IPS DF 6.9 (cell line): ENCODE data around the gene HIBADH.

Experiments
- DNase-seq: peaks from one replicate; pipeline ENCODE4 v3.0.0-alpha.2; 2013; ENCODE audit warnings: low read depth, low spot score
- H3K27ac ChIP-seq: one replicate; pipeline ENCODE4 v1.5.1; 2013; ENCODE audit warnings: low read length, control low read depth
- H3K27me3 ChIP-seq: 2 replicates; pipeline ENCODE4 v1.6.1; 2013; ENCODE audit warnings: mild to moderate bottlenecking, low read length; ENCODE audit not compliant: control insufficient read depth, insufficient read depth
- H3K36me3 ChIP-seq: 2 replicates; pipeline ENCODE4 v1.6.1; 2013; ENCODE audit warnings: low read length; ENCODE audit not compliant: control insufficient read depth, insufficient read depth
- H3K4me1 ChIP-seq: 2 replicates; pipeline ENCODE4 v1.6.1; 2013; ENCODE audit warnings: low read length; ENCODE audit not compliant: control insufficient read depth, insufficient read depth
- H3K4me3 ChIP-seq: 2 replicates; pipeline ENCODE4 v1.5.1; 2013; ENCODE audit warnings: mild to moderate bottlenecking, low read length
- H3K9me3 ChIP-seq: 2 replicates; pipeline ENCODE4 v1.6.1; 2013; ENCODE audit warnings: low read length, inconsistent platforms; ENCODE audit not compliant: control insufficient read depth, insufficient read depth
- WGBS: extraction: QIAGEN DNeasy Blood & Tissue Kit; methylation state at CpG from one replicate; pipeline ENCODE4 v1.1.7; 2013; ENCODE audit warnings: mixed read lengths, missing lambda C conversion rate; ENCODE audit not compliant: insufficient read length, insufficient coverage; 5-methylcytosine and 5-hydroxymethylcytosine counted together

Gene HIBADH

GRCh38 chr7:27551803-27552400, 110.8 kb downstream of the HIBADH start:
- H3K36me3 ChIP-seq = no peaks in the 10 kb centered on the region
- no CpG with 5 or more reads among the region's 8 CpGs for WGBS
- H3K4me3 ChIP-seq = no peak overlapping the region
- no peak for DNase-seq
- no peaks in the 10 kb centered on the region for H3K9me3 ChIP-seq
- H3K4me1 ChIP-seq = peaks cover 1% of the 10 kb centered on the region; the same call in 1 of the 2 replicates
- H3K27me3 ChIP-seq = no peaks in the 10 kb centered on the region
- no peak overlapping the region for H3K27ac ChIP-seq

DNA sequence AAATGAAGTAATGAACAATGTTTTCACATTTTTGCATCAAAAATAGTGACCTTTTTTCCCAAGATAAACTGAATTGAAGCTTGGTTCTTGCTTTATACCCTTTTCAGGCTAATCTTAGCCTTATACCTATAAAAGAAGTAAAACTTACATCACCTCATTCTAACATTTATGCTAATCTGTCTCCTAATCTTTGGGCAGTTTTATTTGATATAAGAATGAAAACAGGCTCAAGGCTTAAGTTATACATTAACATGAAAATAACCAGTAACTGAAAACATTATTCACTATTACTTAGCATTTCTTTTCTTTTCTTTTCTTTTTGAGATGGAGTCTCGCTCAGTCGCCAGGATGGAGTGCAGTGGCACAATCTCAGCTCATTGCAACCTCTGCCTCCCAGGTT, 113.1 kb downstream of the HIBADH start:
- no CpG with 5 or more reads among the region's 2 CpGs for WGBS

GRCh38 chr7:27548304-27548703, 114.4 kb downstream of the HIBADH start:
- no peaks in the 10 kb centered on the region for H3K9me3 ChIP-seq
- no peaks in the 10 kb centered on the region for H3K36me3 ChIP-seq
- H3K4me3 ChIP-seq = no peak overlapping the region
- WGBS = no CpG with 5 or more reads among the region's 1 CpG
- DNase-seq = no peak
- H3K27ac ChIP-seq = no peak overlapping the region
- H3K4me1 ChIP-seq = no peaks in the 10 kb centered on the region
- no peaks in the 10 kb centered on the region for H3K27me3 ChIP-seq

More for the DNA sequence above, 113.1 kb downstream of the HIBADH start:
- no peak for DNase-seq
- Histone ChIP-seq H3K4me1 (no peaks in the 10 kb centered on the region), H3K36me3 (no peaks in the 10 kb centered on the region), H3K27me3 (no peaks in the 10 kb centered on the region), H3K27ac (no peak overlapping the region), H3K4me3 (no peak overlapping the region), H3K9me3 (no peaks in the 10 kb centered on the region)

GRCh38 chr7:27547401-27547800, 115.3 kb downstream of the HIBADH start:
- no peaks in the 10 kb centered on the region for H3K36me3 ChIP-seq
- no peak for DNase-seq
- no CpG with 5 or more reads among the region's 1 CpG for WGBS
- no peaks in the 10 kb centered on the region for H3K9me3 ChIP-seq
- no peaks in the 10 kb centered on the region for H3K27me3 ChIP-seq
- no peak overlapping the region for H3K27ac ChIP-seq
- no peaks in the 10 kb centered on the region for H3K4me1 ChIP-seq
- no peak overlapping the region for H3K4me3 ChIP-seq

- Histone ChIP-seq H3K9me3 (no peaks in the 10 kb centered on the region), H3K4me1 (no peaks in the 10 kb centered on the region), H3K27me3 (no peaks in the 10 kb centered on the region), H3K27ac (no peak overlapping the region), H3K4me3 (no peak overlapping the region), H3K36me3 (no peaks in the 10 kb centered on the region)
- no CpG with 5 or more reads among the region's 1 CpG for WGBS
- no peak for DNase-seq
These were observed 116.1 kb downstream of the HIBADH start for GRCh38 chr7:27546610-27547009.

DNA sequence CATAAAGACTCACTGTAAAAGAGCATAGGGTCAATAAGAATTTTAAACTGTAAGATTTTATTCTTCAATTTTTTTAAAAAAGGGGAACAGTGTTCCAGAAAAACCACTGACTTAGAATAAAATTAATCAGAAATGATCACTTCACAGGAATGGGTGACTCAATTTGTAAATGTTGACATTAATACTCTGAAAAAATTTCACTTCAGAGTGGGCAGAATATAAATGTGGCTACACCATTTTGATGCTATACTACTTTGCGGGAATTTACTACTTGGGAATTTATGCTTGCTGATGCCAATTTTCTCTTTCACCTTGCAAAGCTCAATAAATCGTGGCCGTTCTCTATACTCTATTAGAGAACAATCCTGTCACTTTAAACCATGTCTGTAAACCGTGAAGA, 126.9 kb downstream of the HIBADH start:
- no peaks in the 10 kb centered on the region for H3K36me3 ChIP-seq
- H3K4me3 ChIP-seq = no peak overlapping the region
- no peak overlapping the region for H3K27ac ChIP-seq
- H3K4me1 ChIP-seq = no peaks in the 10 kb centered on the region
- H3K27me3 ChIP-seq = no peaks in the 10 kb centered on the region
- DNase-seq = no peak
- H3K9me3 ChIP-seq = no peaks in the 10 kb centered on the region
- WGBS = no CpG with 5 or more reads among the region's 4 CpGs

DNA sequence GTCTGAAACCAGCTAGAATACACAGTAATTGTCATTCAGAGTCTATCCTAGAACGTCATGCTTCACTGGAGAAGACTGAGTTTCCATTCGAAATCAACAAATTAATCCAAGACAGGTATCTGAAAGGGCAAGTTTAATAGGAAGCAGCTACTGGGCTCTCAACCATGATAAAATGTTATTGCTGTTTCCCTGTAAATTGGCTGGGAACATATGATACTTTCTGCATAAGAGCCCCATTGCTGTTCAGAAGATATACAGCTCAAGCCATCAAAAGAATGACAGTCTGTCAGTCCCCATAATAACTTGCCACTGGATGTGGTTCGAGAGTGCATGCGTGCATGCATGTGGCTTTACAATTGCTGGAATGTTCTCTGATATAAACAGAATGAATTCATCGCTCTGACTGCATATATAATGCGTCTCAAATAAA, 129.0 kb downstream of the HIBADH start:
- no CpG with 5 or more reads among the region's 6 CpGs for WGBS

DNA sequence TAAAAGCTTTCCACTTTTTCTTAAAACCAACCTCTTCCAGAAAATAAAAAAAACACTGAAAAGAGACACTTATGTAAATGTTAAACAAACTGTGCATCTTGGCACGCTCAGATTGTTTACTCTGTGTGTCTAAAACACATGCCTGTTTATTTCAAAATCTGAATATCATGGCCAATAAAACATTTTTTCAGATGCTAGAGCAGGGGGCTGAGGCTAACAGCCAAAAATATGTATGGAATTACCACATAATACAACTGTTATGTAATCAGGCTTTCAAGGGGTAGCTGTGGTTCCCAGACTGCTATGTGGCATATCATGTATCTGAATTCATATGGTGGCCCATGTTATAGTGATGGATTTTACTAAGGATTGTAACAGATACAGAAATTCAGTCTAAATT, 130.4 kb downstream of the HIBADH start:
- DNase-seq = no peak
- no CpG with 5 or more reads among the region's 1 CpG for WGBS
- no peaks in the 10 kb centered on the region for H3K36me3 ChIP-seq
- no peaks in the 10 kb centered on the region for H3K4me1 ChIP-seq
- H3K9me3 ChIP-seq = no peaks in the 10 kb centered on the region
- no peak overlapping the region for H3K4me3 ChIP-seq
- no peak overlapping the region for H3K27ac ChIP-seq
- no peaks in the 10 kb centered on the region for H3K27me3 ChIP-seq

More for the DNA sequence above, 129.0 kb downstream of the HIBADH start:
- no peaks in the 10 kb centered on the region for H3K36me3 ChIP-seq
- H3K27ac ChIP-seq = no peak overlapping the region
- no peaks in the 10 kb centered on the region for H3K27me3 ChIP-seq
- H3K4me1 ChIP-seq = no peaks in the 10 kb centered on the region
- no peaks in the 10 kb centered on the region for H3K9me3 ChIP-seq
- H3K4me3 ChIP-seq = no peak overlapping the region
- DNase-seq = no peak

DNA sequence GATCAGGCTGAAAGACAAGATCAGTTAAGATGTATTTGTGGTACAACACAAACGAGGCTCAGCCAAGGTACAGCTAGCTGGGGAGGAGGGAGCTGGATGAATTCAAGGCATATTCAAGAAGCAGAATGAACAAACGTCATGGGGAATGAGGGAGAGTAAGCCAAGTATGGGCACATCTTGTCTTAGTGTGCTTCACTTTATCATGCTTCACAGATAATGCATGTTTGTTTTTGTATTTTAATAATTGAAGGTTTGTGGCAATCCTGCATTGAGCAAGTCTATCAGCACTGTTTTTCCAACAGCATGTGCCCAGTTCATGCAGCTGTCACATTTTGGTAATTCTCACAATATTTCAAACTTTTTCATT, 135.4 kb downstream of the HIBADH start:
- Histone ChIP-seq H3K9me3 (no peaks in the 10 kb centered on the region), H3K4me3 (no peak overlapping the region), H3K27me3 (no peaks in the 10 kb centered on the region), H3K36me3 (peaks cover 3% of the 10 kb centered on the region; the same call in 1 of the 2 replicates), H3K27ac (no peak overlapping the region), H3K4me1 (no peaks in the 10 kb centered on the region)
- DNase-seq = no peak
- WGBS = no CpG with 5 or more reads among the region's 2 CpGs

DNA sequence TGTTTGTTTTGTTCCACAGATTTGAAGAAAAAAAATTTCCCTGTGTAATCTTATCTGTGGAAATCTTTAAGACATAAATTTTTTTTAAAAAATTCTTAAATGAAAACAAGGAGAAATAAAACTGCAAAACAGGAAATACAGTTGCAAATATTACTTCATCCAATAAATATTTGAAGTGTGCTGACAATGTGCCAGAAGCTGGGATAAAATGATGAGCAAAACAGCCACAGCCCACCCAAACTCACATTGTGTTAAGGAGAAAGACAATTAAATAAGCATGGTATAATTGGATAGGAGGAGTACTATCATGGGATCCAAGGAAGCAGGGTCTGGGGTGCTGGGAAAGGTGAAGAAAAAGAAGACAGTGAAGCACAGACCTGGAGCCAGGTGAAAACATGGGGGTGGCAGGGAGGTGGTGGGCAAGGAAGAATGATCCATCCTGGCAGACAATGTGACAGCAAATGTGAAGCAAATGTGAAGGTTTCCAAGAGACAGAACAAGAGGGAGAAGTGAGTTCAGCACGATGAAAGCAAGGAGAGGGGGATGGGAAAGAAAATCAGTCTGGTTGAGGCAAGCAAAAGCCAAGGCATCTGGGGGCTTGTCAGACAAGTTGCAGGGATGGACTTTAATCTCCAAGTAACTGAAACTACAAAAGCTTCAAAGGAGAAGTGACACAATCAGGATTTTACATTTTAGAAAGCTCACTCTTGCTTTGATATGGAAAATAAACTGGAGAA, 135.9 kb downstream of the HIBADH start:
- no CpG with 5 or more reads among the region's 1 CpG for WGBS
- Histone ChIP-seq H3K4me1 (no peaks in the 10 kb centered on the region), H3K36me3 (peaks cover 3% of the 10 kb centered on the region; the same call in 1 of the 2 replicates), H3K4me3 (no peak overlapping the region), H3K27ac (no peak overlapping the region), H3K9me3 (no peaks in the 10 kb centered on the region), H3K27me3 (no peaks in the 10 kb centered on the region)
- no peak for DNase-seq

GRCh38 chr7:27526131-27526530, 136.6 kb downstream of the HIBADH start:
- H3K4me3 ChIP-seq = no peak overlapping the region
- no peak overlapping the region for H3K27ac ChIP-seq
- H3K36me3 ChIP-seq = peaks cover 3% of the 10 kb centered on the region; the same call in 1 of the 2 replicates
- no peak for DNase-seq
- no peaks in the 10 kb centered on the region for H3K9me3 ChIP-seq
- no peaks in the 10 kb centered on the region for H3K27me3 ChIP-seq
- WGBS = no CpG with 5 or more reads among the region's 5 CpGs
- no peaks in the 10 kb centered on the region for H3K4me1 ChIP-seq
